ENCODE results near the gene EMC1. TPM values are rescaled to one million over a fixed set of nuclear protein-coding genes. Genes with fewer than 3 reads are reported as not detected.
"Not testable (repeated sequence)": the region's sequence is repeated elsewhere in the genome, so short reads cannot be mapped to it uniquely, and the experiment has no call there.

EMC1 gene
- total RNA-seq, 4 donors from 2014 or later = 18.7 to 38.0 (median 34.7) TPM

DNA sequence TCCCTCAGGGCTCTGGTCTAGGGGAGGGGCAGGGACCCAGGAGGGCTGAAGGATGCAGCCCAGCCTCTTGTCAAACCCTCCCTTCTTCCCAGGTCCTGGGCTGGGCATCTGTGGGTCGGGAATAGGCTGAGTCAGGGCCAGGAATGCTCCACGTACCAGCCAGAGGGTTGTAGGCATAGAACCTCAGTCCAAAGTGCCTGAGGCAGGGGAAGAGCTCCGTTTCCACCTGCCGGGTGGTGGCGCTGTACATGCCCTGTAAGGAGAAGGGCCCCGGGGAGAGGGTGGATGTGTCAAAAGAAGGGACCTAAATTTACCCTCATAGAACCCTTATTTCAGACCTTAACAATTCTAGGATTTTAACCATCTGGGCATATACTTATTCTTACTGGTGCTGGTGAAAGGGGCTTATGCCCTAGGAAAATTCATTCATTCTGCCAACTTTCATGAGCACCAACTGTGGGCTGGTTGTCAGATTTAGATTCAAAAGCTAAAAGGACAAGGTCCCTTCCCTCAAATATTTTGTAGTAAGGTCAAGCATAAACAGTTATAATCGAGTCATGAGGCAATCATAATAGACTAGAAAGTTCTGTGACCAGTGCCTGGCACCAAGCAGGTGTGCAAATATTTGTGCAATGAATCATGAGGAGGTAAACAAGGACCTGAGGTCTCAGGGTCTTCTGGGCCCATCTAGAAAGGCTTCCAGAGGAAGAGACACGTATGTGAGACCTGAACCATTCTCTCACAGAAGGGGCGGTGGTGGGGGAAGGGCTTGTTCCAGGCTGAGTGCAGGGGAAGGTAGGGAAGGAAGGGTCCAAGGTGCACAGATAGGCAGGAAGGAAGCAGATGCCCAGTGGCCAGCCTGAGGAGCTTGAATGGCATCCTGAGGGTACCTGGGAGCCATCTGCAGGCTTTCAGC is 18.4 kb upstream of the EMC1 start:
- TF ChIP-seq, protein P1, sequence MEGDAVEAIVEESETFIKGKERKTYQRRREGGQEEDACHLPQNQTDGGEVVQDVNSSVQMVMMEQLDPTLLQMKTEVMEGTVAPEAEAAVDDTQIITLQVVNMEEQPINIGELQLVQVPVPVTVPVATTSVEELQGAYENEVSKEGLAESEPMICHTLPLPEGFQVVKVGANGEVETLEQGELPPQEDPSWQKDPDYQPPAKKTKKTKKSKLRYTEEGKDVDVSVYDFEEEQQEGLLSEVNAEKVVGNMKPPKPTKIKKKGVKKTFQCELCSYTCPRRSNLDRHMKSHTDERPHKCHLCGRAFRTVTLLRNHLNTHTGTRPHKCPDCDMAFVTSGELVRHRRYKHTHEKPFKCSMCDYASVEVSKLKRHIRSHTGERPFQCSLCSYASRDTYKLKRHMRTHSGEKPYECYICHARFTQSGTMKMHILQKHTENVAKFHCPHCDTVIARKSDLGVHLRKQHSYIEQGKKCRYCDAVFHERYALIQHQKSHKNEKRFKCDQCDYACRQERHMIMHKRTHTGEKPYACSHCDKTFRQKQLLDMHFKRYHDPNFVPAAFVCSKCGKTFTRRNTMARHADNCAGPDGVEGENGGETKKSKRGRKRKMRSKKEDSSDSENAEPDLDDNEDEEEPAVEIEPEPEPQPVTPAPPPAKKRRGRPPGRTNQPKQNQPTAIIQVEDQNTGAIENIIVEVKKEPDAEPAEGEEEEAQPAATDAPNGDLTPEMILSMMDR (IDR thresholded peaks at IDR 0.05) = peak in 1 of 6 experiments; percentile 12
- H3K36me3 ChIP-seq; H3K9me3 ChIP-seq; H3K27me3 ChIP-seq; H3K27ac ChIP-seq; intact Hi-C loops (cut with DNase I); H3K4me3 ChIP-seq; DNase-seq: not testable (repeated sequence)
- WGBS, 2 donors = 71 to 82% methylated on average over 7 of the region's 9 CpGs
- peaks cover 0 to 16% (median 0%) of the 10 kb centered on the region in 3 donors for H3K4me1 ChIP-seq

DNA sequence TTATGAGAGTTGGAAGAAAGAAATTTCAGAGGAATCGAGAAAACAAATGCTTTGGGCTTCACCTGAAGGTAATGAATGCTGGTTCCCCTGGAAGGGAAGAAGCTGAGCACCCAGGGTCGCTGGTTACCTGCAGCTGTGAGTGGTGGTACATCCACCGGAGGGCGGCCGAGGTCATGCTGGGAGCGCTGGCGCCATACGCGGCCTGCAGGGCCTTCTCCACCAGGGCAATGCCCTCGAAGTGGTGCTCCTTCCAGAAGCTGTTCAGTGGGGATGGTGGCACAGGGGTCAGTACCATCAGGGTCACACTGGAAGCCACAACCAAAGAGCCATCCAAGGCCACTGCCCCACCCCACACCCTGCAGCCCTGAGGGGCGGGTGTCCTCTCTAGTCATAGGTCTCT is 17.1 kb upstream of the EMC1 start:
- Histone ChIP-seq H3K4me3 (no peak overlapping the region), H3K27me3 (peaks cover 0 to 1% (median 0%) of the 10 kb centered on the region in 4 donors), H3K36me3 (no peaks in the 10 kb centered on the region), H3K4me1 (peaks cover 0 to 6% (median 0%) of the 10 kb centered on the region in 3 donors), H3K27ac (no peak overlapping the region), H3K9me3 (no peaks in the 10 kb centered on the region)
- TF ChIP-seq POLR2A (IDR thresholded peaks at IDR 0.05) = no peak
- TF ChIP-seq, protein P1 (IDR thresholded peaks at IDR 0.05) = no peak
- DNase-seq = no peak
- intact Hi-C loops (cut with DNase I) = no loop called here
- 78 to 82% methylated on average over 5 to 10 of the region's 11 CpGs for WGBS, 2 donors

DNA sequence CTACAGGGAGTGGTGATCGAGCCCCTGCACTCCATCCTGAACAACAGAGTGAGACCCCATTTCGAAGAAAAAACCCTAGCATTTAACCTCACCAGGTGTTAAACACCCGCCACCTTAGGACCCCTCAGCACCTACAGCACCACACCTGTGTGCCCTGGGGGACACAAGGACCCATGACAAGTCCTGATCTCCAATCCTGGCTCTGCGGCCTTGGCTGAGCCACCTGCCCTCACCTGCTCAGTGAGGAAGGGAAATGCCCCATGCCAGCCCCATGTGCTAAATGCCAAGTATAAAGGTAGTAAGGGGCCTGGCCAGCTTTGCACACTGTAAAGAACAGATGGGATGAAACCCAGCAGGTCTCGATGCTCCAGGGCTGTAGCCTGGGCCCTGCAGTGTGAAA is 11.4 kb upstream of the EMC1 start:
- Histone ChIP-seq H3K4me1 (peaks cover 0 to 10% (median 0%) of the 10 kb centered on the region in 3 donors), H3K9me3 (no peaks in the 10 kb centered on the region), H3K36me3 (peaks cover 12 to 29% (median 13%) of the 10 kb centered on the region in 3 donors), H3K27me3 (no peaks in the 10 kb centered on the region), H3K27ac (no peak overlapping the region), H3K4me3 (no peak overlapping the region)
- WGBS, 2 donors = 74 to 89% methylated on average over 4 of the region's 5 CpGs
- no peak for DNase-seq
- intact Hi-C loops (cut with DNase I) = no loop called here
- TF ChIP-seq, protein P1 (IDR thresholded peaks at IDR 0.05) = no peak

DNA sequence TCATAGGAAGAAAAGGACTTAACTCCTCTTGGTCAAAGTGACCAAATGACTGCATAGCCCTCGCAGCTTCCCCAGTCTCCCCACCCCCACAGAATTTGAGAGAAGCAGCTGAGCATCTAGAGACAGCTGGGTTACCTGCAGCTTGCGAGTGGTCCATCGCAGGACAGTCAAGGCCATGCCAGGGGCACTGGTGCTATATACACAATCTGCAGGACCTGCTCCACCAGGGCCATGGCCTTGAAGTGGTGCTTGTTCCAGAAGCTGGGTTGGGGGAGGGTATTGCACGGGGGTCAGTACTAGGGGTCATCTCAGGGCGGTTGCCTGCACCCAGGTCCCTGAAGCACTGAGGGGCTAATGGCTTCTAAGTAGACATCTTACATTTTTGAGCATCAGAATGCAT is 10.7 kb upstream of the EMC1 start:
- no peak for DNase-seq
- H3K36me3 ChIP-seq = peaks cover 16 to 36% (median 18%) of the 10 kb centered on the region in 3 donors
- WGBS, 2 donors = 69 to 96% methylated on average over 2 to 3 of the region's 5 CpGs
- no peak overlapping the region for H3K4me3 ChIP-seq
- H3K27me3 ChIP-seq = no peaks in the 10 kb centered on the region
- H3K4me1 ChIP-seq = peaks cover 0 to 10% (median 0%) of the 10 kb centered on the region in 3 donors
- no peak overlapping the region for H3K27ac ChIP-seq
- TF ChIP-seq, protein P1 (IDR thresholded peaks at IDR 0.05) = no peak
- no peaks in the 10 kb centered on the region for H3K9me3 ChIP-seq
- intact Hi-C loops (cut with DNase I) = no loop called here
